Kidney (tissue), 14 donors: ENCODE data around the gene KATNB1. TPM values are rescaled to one million over a fixed set of nuclear protein-coding genes. Genes with fewer than 3 reads are reported as not detected.
"Not testable (repeated sequence)": the region's sequence is repeated elsewhere in the genome, so short reads cannot be mapped to it uniquely, and the experiment has no call there.

Source experiments
- DNase-seq, 5 donors: peaks; one replicate each; pipeline ENCODE4 v3.0.0-alpha.2; 2013 to 2020
- FAIRE-seq: peaks from 2 replicates; lab custom pipeline; 2012; peaks lifted over from hg19 to GRCh38; lab: Jason Lieb, UNC
- H3K27ac ChIP-seq, 2 donors: one replicate each; pipeline ENCODE4 v1.7.0; 2013; ENCODE audit warnings: low read depth in 2 of 2, low read length in 2 of 2, inconsistent platforms in 1 of 2
- H3K27me3 ChIP-seq: one replicate; pipeline ENCODE4 v1.7.1; 2013; ENCODE audit warnings: low read length, inconsistent platforms; ENCODE audit not compliant: control insufficient read depth, insufficient read depth
- H3K36me3 ChIP-seq, 3 donors: one replicate each; pipeline versions ENCODE4 v1.7.0 to v1.7.1; 2013; ENCODE audit warnings: low read length in 3 of 3, control low read depth in 1 of 3, inconsistent platforms in 1 of 3; ENCODE audit not compliant: insufficient read depth in 3 of 3, control insufficient read depth in 2 of 3
- H3K4me1 ChIP-seq, 3 donors: one replicate each; pipeline versions ENCODE4 v1.7.0 to v1.7.1; 2013; ENCODE audit warnings: low read length in 3 of 3, inconsistent platforms in 1 of 3, low read depth in 1 of 3; ENCODE audit not compliant: control insufficient read depth in 2 of 3, insufficient read depth in 2 of 3
- H3K4me3 ChIP-seq, 3 donors: one replicate each; pipeline versions ENCODE4 v1.7.0 to v1.8.1; 2013; ENCODE audit warnings: low read length in 3 of 3, control low read depth in 1 of 3, inconsistent platforms in 1 of 3
- H3K9ac ChIP-seq, 3 donors: one replicate each; pipeline versions ENCODE4 v1.7.0 to v1.7.1; 2013; ENCODE audit warnings: low read length in 3 of 3, control low read depth in 1 of 3, inconsistent platforms in 1 of 3
- H3K9me3 ChIP-seq, 3 donors: one replicate each; pipeline versions ENCODE4 v1.7.0 to v1.7.1; 2013; ENCODE audit warnings: low read length in 3 of 3, control low read depth in 1 of 3, inconsistent platforms in 1 of 3; ENCODE audit not compliant: control insufficient read depth in 2 of 3, insufficient read depth in 1 of 3
- CTCF ChIP-seq: IDR thresholded peaks from 3 replicates; pipeline ENCODE4 v1.5.1; 2012; ENCODE audit warnings: mild to moderate bottlenecking, moderate library complexity, borderline replicate concordance; ENCODE audit not compliant: insufficient read depth; ENCODE audit errors: extremely low read depth
- intact Hi-C: fragments of 100-400 bp; cut with DNase I; formaldehyde crosslinking; loops from one replicate; pipeline ENCODE4 v1.11.1; 2022
- polyA plus RNA-seq: library from polyadenylated mRNA; stranded (reverse); fragments of 350-450 nt; fragmentation: Illumina TruSeq; extraction: RNeasy Lipid Tissue Mini Kit (QIAGEN cat#74804); gene quantifications from one replicate; pipeline ENCODE4 v1.2.3, GENCODE V29; 2014; ENCODE audit warnings: low read depth, low replicate concordance; ENCODE audit not compliant: insufficient read depth
- total RNA-seq: library from RNA; stranded (reverse); fragmentation: NEBNext Ultra II Directional; extraction: Animal tissue kit (Norgen Biotek cat#: 25700); gene quantifications from one replicate; pipeline ENCODE4 v1.2.1, GENCODE V29; 2021
- donor health status: control.
- donor health status: control.
- donor health status: control.
- donor health status: control.
- donor health status: control.
- donor health status: DM: yes; HTN: yes; CAD: no.
- donor health status: Normal renal cell carcinoma (clear cell type).

The KATNB1 gene
- total and polyA plus RNA-seq, 2 donors from 2014 or later, result 13.9 to 14.5 TPM

GRCh38 chr16:57781349-57781740, 45.8 kb downstream of the KATNB1 start:
- intact Hi-C loops, result no loop called here
- FAIRE-seq, result no peak
- H3K27me3 ChIP-seq, result no peaks in the 10 kb centered on the region
- H3K4me1 ChIP-seq, result peaks cover 0 to 18% (median 8%) of the 10 kb centered on the region in 3 donors
- no peak overlapping the region for H3K9ac ChIP-seq
- peaks cover 0 to 50% (median 18%) of the 10 kb centered on the region in 3 donors for H3K36me3 ChIP-seq
- peak in 1 of 5 donors; percentile 36 for DNase-seq
- H3K9me3 ChIP-seq, result no peaks in the 10 kb centered on the region
- no peak for TF ChIP-seq CTCF
- H3K27ac ChIP-seq, result no peak overlapping the region
- no peak overlapping the region for H3K4me3 ChIP-seq

- DNase-seq (peak in 1 of 5 donors; percentile 12), FAIRE-seq (no peak)
- intact Hi-C loops, result no loop called here
- TF ChIP-seq CTCF, result peak; percentile 12
- Histone ChIP-seq H3K4me1 (peaks cover 0 to 24% (median 14%) of the 10 kb centered on the region in 3 donors), H3K4me3 (no peak overlapping the region), H3K36me3 (peaks cover 0 to 46% (median 14%) of the 10 kb centered on the region in 3 donors), H3K9me3 (no peaks in the 10 kb centered on the region), H3K27me3 (no peaks in the 10 kb centered on the region), H3K9ac (peak overlapping the region in 1 of 3 donors; percentile 4), H3K27ac (peak overlapping the region; percentile 51 to 52)
Observed at GRCh38 chr16:57781741-57782606, 46.4 kb downstream of the KATNB1 start.

- H3K9me3 ChIP-seq, DNase-seq, H3K27me3 ChIP-seq, intact Hi-C loops, FAIRE-seq, H3K4me3 ChIP-seq: not testable (repeated sequence)
- peaks cover 0 to 31% (median 21%) of the 10 kb centered on the region in 3 donors for H3K4me1 ChIP-seq
- peaks cover 0 to 46% (median 15%) of the 10 kb centered on the region in 3 donors for H3K36me3 ChIP-seq
- peak overlapping the region in 1 of 3 donors; percentile 4 for H3K9ac ChIP-seq
- H3K27ac ChIP-seq, result peak overlapping the region in 1 of 2 donors; percentile 52
Observed at GRCh38 chr16:57782607-57783055, 47.1 kb downstream of the KATNB1 start.

- intact Hi-C loops, result no loop called here
- Histone ChIP-seq H3K36me3 (peaks cover 0 to 47% (median 17%) of the 10 kb centered on the region in 3 donors), H3K4me3 (no peak overlapping the region), H3K9ac (no peak overlapping the region), H3K27me3 (no peaks in the 10 kb centered on the region), H3K27ac (no peak overlapping the region), H3K9me3 (no peaks in the 10 kb centered on the region), H3K4me1 (peaks cover 0 to 32% (median 24%) of the 10 kb centered on the region in 3 donors)
- no peak for TF ChIP-seq CTCF
- no peak for FAIRE-seq
- no peak for DNase-seq
Observed at GRCh38 chr16:57783116-57783515, 47.5 kb downstream of the KATNB1 start.
